GM21515 (cell line): Measurements from ENCODE around the gene LRRC8D.

ENCODE experiments used
- ATAC-seq: cut with Tn5 transposase; IDR thresholded peaks from one replicate; pipeline ENCODE4 v1.9.1; 2021; ENCODE audit not compliant: unreplicated experiment

Gene LRRC8D

DNA sequence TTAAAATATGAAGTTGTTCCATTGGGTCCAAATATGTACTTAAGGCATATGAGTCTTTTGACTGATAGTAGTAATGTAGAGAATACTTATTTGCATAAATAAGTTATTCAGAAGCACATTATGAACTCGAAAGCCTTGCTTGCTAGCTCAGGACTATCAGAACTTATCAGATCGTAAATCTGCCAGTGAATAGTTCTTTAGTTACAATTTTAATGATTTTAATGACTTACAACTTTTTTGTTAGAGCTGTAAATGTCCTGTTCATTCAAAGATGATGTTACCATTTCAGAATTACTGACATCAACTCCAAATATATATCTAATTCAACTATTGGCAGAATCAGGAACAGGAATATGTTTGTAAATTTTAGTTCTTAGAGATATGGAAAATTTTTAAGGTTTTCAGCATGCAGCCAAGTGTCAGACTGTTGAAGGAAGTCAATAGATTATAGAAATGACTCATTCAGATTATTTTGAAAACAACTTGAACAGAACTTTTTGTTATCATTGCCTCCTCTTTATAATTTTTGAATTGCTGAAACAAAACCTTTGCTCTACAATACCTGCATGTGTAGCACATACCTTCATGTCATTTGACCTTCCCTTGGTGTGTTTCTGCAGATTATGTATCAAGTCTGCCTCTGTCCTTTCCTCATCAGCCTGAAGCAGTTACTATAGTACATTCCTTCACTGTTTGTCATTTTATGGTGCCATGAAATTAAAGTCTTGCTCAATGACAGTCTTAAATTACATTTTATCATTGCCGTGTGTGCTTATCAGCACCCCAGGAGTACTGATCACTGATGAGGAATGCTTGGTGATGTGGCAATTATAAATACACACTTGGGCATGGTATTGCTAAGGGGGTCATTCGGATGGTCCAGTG is 44.9 kb downstream of the LRRC8D start:
- ATAC-seq, result no peak

DNA sequence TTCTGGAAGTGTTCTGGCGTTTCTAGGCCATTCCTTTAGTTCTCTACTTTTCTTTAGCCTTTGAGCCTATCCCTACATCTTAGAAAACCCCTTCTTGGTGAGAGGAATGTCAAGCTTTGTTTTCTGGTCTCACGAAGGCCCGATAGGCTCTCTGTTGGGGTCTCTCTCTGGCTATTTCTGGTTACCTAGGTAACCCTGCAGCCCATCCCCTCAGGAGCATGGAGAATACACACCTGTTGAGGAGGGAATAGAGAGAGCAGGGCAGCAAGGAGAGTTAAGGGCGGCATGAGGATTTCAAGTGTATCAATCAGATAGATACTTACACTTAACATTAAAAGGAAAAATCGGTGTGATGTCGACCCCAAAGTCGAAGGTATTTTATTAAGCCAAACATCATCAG is 45.7 kb downstream of the LRRC8D start:
- ATAC-seq, result no peak

DNA sequence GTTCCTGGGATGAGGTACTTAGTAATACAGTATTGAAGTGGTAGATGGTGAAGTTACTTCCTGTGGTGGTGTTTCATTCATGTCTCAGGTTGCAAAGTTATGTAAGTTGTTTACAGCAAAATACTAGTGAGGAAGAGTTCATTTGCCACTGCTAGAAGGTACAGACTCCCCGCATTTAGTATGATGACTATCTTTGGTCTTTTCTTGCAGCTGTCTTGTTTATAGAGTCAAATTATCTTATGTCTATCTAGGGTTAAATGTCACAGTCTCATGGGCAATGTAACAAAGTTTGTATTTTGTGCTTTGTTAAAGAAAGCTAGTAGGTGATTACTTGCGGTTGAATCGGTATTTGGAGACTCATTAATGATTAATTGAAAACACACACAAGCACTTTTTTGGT is 50.2 kb downstream of the LRRC8D start:
- no peak for ATAC-seq

GRCh38 chr1:89871768-89872473 is 51.1 kb downstream of the LRRC8D start:
- no peak for ATAC-seq

DNA sequence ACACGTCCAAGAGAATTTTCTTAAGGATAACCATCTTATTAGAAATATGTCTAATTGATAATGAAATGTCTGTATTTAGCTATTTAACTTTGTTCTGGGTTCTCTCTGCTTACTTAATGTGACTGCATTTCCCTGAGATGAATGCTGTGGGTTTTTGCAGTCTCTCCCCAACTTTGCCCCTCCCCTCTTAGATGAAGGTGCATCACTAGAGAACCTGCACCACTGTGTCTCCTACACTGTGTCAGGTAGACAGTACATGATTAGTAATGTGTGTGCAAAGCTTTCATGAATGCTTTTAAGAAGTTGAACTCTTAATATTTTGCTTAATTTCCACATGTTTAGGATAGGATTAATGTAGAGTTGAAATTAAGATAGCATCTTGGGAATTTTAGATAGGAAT is 51.7 kb downstream of the LRRC8D start:
- ATAC-seq, result no peak

DNA sequence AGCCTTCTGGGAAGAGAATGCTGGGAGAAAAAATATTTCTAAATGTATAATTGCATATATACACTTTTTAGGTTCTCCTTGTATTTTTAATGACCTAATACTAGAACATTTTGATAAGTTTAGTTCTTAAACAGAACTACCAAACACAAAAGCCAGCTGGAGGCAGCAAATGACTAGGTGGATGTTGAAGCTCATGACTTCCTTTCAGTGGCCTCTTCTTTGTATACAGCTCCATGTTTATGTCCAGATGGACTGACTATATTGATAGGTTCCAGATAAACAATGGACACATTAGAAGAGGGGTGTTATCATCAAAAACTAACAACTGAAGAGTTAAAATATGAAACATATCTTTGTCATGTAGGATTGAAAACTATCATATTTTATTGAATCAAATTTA is 52.5 kb downstream of the LRRC8D start:
- ATAC-seq, result no peak

DNA sequence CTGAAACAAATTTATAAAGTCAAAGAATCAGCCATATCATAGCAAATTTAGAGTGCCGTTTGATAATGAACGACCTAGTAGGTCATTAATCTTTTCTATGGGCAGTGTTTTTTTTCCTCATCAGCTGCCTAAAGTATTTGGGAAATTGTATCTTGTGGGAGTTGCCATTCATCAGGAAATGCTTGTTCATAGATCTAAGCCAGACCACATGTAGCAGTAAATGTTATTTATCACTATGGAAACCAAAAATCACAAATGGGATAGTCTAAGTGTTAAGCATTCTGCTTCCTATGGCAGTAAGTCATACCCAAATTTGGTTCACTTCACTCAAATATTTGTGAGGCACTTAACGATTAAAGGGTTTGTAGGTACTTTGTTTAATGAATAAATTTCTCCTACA is 52.9 kb downstream of the LRRC8D start:
- ATAC-seq, result no peak

DNA sequence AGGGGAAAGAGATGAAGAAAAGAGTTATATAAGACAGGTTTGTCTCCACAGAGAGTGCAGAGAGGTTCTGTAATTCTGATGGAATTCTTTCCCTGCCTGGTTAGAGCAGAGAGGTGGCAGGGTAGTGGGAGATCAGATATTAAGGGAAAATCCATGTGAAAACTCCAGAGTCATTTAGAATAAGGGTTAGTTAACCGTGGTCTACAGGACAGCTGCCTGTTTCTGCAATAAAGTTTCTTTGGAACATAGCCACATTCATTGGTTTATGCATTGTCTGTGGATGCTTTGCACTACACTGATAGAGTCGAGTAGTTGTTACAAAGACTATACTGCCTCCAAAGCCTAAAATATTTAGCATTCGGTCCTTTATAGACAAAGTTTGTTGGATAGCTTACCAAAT is 55.6 kb downstream of the LRRC8D start:
- ATAC-seq, result no peak

DNA sequence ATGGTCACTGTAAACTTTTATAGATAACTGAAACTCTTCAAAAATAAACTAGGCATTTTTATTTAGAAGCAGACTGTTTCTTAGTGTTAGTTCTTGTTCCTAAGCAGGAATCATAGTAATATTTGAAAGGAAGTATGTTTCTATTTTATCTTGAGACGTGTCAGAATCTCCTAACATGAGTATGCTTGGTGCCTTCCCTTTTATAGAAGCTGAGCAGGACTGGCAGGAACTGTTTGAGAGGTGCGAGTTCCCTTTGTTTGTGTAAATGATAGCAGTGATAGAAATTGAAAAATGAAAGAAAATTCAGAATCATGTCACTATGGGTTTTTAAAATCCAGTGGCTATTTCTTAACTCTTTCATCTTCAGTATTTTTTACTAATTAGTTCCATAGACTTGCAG is 56.9 kb downstream of the LRRC8D start:
- ATAC-seq, result no peak

DNA sequence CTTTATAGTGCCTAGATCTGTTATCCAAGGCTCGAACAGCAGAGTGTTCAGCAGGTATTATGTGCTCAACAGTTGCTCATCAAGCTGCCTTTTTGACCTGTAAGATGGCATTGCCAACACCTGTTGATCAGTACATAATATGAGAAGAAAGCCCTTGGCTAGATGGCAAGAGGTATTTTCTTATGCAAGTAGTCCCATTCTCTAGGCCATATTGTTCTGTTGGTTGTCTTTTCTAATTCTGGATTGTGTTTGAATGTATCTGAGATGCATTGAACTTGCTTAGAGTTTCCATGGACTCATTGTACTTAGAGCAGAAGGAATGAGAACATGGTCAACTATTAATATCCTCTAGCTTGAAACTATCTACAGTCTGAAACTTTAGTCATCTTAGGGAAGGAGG is 57.4 kb downstream of the LRRC8D start:
- no peak for ATAC-seq

DNA sequence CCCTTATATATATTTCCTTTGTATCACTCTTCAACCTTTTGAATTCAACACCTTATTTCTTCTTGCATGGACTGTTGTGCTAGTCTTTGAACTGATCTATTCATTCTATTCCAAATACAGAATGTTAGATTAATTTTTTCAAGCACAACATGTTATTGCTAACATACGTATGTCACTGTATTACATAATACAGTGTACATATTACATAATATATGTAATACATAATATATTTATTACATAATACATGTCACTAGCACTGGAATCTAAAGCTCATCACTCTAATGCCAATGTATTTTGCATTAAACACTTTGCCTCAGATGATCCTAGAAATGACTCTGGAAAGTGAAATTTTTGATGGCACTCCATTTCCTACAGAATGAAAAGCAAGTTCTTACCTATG is 59.8 kb downstream of the LRRC8D start:
- no peak for ATAC-seq

DNA sequence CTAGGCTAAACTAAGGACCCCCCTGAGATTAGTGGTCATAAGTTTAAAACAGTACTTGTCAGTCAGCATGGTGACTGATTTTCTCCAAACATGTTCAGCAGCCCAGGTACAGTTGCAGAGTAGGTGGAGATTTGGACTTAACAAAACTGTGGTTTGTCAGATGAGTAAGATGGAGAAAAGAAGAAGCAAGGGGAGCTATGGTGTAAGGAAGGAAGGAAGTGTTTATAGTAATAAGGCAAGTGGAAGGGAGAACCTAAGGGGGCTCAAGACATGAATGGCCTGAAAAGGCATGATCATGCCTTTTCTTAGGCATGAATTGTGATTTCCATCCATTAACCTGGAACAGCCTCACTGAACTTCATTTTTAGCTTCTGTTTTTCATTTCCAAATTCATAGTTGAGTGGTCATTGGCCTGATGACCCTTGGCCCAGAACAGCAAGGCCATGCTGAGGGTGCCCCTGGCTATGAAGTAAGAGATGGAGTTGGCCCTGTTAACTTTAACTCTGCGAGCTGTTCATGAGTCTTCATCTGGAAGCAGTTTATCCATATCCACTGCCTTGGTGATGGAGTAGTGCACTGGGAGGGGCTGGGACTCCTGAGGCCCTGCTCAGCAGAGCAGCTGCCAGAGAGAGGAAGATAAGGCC is 60.7 kb downstream of the LRRC8D start:
- ATAC-seq, result no peak

GRCh38 chr1:89882348-89883029 is 61.7 kb downstream of the LRRC8D start:
- ATAC-seq, result no peak

GRCh38 chr1:89883030-89883379 is 62.2 kb downstream of the LRRC8D start:
- no peak for ATAC-seq

DNA sequence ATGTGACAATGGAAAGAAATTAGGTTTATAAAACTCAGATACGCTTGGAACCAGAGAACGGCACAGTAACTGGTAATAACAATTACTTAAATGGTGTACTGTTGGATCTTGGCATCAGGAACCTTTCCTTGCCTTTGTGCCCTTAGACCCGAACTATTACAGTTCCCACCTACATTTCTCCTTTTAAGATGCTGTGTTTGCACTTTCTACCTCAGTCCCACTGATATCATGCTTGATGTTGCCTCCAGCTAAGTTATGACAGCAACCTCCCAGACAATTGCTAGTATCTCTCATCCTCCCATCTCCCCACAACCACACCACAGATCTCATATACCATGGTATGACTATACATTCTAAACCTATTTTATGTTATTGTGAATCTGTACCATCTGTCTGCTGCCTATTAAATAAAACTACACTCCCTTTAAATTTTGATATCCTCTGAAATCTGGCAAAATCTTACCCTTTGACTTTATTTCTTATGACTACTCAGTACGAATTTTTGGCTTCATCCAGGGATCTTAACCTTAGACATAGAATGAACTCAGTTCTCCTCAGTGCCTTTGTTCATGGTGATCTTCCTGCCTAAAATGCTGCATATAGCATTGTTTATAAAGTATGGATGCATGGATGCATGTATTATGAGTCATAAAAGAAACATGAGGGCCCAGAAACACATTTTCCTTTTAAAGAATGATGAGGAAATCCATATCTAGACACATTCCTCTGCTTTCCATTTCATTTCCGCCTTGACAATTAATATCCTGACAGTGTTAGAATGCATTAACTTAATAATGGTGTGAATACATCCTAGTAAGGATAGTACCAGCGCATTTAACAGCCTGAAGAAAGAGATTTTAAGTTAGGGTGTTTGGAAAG is 64.1 kb downstream of the LRRC8D start:
- ATAC-seq, result no peak

DNA sequence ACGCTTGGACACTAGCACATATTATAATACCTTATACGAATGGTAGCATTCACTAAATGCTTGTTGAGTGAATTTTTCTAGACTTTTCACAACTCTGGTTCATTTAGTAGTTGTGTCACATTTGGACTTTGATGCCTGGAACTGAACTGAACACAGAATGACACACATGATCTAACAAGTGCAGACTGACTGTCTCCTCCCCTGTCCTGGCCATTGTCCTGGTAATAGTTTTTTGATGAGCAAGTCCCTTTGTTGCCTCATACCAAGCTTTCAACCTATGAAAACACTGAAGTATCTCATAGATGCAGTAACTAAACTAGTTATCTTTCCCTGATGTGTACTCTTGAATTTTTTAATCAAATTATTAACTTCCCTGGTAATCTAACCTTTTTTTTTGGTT is 66.4 kb downstream of the LRRC8D start:
- no peak for ATAC-seq

DNA sequence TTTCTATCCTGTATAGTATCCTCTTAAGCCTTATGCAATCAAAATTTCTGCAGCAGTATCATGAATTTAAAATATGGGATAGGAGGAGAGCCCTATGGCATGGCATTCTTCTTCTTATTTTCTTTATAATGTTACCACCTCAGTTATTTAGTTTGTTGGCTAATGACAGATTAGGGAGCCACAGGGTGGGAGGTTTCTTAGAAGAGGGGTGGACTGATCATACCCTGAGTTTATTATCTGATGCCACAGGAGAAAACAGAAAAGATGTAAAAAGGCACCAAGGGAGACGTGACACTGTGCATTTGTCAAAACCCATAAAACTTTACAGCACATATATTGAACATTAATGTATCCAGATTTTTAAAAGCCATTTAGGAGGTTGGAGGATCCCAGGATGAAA is 66.9 kb downstream of the LRRC8D start:
- ATAC-seq, result no peak

GRCh38 chr1:89888480-89889322 is 67.9 kb downstream of the LRRC8D start:
- ATAC-seq, result no peak

DNA sequence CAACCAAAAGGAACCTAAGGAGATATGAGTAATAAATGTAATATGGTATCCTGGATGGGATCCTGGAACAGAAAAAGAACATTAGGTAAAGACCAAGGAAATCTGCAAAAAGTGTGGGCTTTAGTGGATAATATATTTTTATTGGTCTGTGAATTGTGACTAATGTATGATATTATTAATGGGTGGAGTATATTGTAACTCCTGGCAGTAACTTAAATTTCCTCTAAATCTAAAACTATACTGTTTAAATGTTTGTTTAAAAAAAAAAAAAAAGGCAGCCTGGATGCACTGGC is 68.4 kb downstream of the LRRC8D start:
- ATAC-seq, result no peak
